Fibroblast of lung (primary cell): ENCODE measurements around the gene CNOT8.

Source experiments
- EZH2 ChIP-seq: IDR thresholded peaks from 2 replicates; pipeline ENCODE4 v1.5.1; 2012; ENCODE audit warnings: low read length, control low read depth, mild to moderate bottlenecking; ENCODE audit errors: missing control alignments
- TF ChIP-seq, protein P1 (sequence below), 2 donors: IDR thresholded peaks in 1 of 2; conservative IDR thresholded peaks in 1 of 2; 1 replicate in 1 of 2; 2 replicates in 1 of 2; pipeline ENCODE4 v1.5.1; 2011 to 2012; ENCODE audit warnings: low read length in 2 of 2, control low read depth in 1 of 2, inconsistent platforms in 1 of 2, low read depth in 1 of 2, mild to moderate bottlenecking in 1 of 2

DNA sequence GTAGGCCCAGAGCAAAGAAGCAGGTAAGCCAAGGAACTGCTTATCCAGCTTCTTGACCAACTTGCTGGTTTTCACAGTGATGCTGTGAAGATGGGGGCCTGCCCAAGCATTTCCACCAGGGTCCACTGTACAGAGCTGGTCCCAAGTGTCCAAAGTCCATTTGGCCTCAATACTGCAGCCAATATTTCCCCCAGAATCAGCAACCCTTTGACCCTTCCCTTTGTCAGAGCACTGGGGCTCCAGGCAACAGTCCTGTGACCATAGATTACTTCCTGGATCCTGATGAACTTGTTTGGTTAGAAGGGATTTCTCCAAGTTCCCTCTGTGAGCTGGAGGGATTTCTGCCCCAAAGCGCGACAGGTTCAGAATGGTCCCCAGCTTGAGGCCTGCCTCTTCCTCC, 34.4 kb upstream of the CNOT8 start:
- no peak for TF ChIP-seq EZH2
- TF ChIP-seq, protein P1, sequence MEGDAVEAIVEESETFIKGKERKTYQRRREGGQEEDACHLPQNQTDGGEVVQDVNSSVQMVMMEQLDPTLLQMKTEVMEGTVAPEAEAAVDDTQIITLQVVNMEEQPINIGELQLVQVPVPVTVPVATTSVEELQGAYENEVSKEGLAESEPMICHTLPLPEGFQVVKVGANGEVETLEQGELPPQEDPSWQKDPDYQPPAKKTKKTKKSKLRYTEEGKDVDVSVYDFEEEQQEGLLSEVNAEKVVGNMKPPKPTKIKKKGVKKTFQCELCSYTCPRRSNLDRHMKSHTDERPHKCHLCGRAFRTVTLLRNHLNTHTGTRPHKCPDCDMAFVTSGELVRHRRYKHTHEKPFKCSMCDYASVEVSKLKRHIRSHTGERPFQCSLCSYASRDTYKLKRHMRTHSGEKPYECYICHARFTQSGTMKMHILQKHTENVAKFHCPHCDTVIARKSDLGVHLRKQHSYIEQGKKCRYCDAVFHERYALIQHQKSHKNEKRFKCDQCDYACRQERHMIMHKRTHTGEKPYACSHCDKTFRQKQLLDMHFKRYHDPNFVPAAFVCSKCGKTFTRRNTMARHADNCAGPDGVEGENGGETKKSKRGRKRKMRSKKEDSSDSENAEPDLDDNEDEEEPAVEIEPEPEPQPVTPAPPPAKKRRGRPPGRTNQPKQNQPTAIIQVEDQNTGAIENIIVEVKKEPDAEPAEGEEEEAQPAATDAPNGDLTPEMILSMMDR (conservative IDR thresholded peaks at IDR 0.05 in 1 of 2, IDR thresholded peaks at IDR 0.05 in 1 of 2; ENCODE audit: low read depth in 1 of 2, low read length in 2 of 2): no peak
